Immature natural killer cell (primary cell): ENCODE results near the gene HPS5. TPM values are rescaled to one million over a fixed set of nuclear protein-coding genes. Genes with fewer than 3 reads are reported as not detected.

Experiments used
- DNase-seq, 3 donors: peaks; one replicate each; pipeline ENCODE4 v3.0.0; 2022; ENCODE audit warnings: mixed read lengths in 1 of 3
- H3K27ac Mint-ChIP-seq, 6 donors: one replicate each; pipeline ENCODE4 v1.8.0; 2020; ENCODE audit warnings: mixed read lengths in 6 of 6, mild to moderate bottlenecking in 5 of 6, inconsistent platforms in 4 of 6, moderate library complexity in 3 of 6
- H3K27me3 Mint-ChIP-seq, 3 donors: one replicate each; pipeline ENCODE4 v1.8.0; 2020 to 2021; ENCODE audit warnings: low read depth in 3 of 3, mild to moderate bottlenecking in 3 of 3, mixed read lengths in 3 of 3, moderate library complexity in 3 of 3, inconsistent platforms in 1 of 3
- H3K36me3 Mint-ChIP-seq, 3 donors: one replicate each; pipeline ENCODE4 v1.8.0; 2020; ENCODE audit warnings: mixed read lengths in 3 of 3, inconsistent platforms in 2 of 3, mild to moderate bottlenecking in 2 of 3
- H3K4me1 Mint-ChIP-seq, 2 donors: one replicate each; pipeline ENCODE4 v1.8.0; 2020; ENCODE audit warnings: inconsistent platforms in 2 of 2, mild to moderate bottlenecking in 2 of 2, mixed read lengths in 2 of 2, moderate library complexity in 1 of 2
- H3K4me3 Mint-ChIP-seq, 5 donors: one replicate each; pipeline ENCODE4 v1.8.0; 2020; ENCODE audit warnings: mild to moderate bottlenecking in 5 of 5, mixed read lengths in 5 of 5, inconsistent platforms in 3 of 5, moderate library complexity in 3 of 5
- H3K9me3 Mint-ChIP-seq, 6 donors: one replicate each; pipeline ENCODE4 v1.8.0; 2020; ENCODE audit warnings: mild to moderate bottlenecking in 6 of 6, mixed read lengths in 6 of 6, inconsistent platforms in 4 of 6, moderate library complexity in 3 of 6
- polyA plus RNA-seq, 3 donors: library from polyadenylated mRNA; unstranded; fragments of 300-500 nt; fragmentation: Illumina TruSeq; gene quantifications; one replicate each; pipeline ENCODE4 v1.2.3, GENCODE V29; 2021

Gene HPS5, protein sequence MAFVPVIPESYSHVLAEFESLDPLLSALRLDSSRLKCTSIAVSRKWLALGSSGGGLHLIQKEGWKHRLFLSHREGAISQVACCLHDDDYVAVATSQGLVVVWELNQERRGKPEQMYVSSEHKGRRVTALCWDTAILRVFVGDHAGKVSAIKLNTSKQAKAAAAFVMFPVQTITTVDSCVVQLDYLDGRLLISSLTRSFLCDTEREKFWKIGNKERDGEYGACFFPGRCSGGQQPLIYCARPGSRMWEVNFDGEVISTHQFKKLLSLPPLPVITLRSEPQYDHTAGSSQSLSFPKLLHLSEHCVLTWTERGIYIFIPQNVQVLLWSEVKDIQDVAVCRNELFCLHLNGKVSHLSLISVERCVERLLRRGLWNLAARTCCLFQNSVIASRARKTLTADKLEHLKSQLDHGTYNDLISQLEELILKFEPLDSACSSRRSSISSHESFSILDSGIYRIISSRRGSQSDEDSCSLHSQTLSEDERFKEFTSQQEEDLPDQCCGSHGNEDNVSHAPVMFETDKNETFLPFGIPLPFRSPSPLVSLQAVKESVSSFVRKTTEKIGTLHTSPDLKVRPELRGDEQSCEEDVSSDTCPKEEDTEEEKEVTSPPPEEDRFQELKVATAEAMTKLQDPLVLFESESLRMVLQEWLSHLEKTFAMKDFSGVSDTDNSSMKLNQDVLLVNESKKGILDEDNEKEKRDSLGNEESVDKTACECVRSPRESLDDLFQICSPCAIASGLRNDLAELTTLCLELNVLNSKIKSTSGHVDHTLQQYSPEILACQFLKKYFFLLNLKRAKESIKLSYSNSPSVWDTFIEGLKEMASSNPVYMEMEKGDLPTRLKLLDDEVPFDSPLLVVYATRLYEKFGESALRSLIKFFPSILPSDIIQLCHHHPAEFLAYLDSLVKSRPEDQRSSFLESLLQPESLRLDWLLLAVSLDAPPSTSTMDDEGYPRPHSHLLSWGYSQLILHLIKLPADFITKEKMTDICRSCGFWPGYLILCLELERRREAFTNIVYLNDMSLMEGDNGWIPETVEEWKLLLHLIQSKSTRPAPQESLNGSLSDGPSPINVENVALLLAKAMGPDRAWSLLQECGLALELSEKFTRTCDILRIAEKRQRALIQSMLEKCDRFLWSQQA
- 10 to 100 TPM; 10.4 to 15.1 (median 13.0) TPM for polyA plus RNA-seq

GRCh38 chr11:18321969-18322711 lies at the start of gene HPS5, which contains the start of gene GTF2H1:
HPS5 (minus strand) TSS chr11:18322140; CDS start chr11:18317858, 4,282 bp downstream.
GTF2H1 (plus strand) TSS chr11:18322567; CDS start chr11:18333075, 10,508 bp downstream.
- Mint-ChIP-seq H3K27ac (peak within 1 kb of the TSS; percentile 99 to 100 (median 100)), H3K36me3 (peaks cover 0 to 3% (median 0%) of the 10 kb centered on the region in 3 donors), H3K4me3 (peak within 1 kb of the TSS; percentile 95 to 100 (median 99)), H3K4me1 (peaks cover 52 to 81% of the 10 kb centered on the region in 2 donors), H3K27me3 (peaks cover 8 to 18% (median 12%) of the 10 kb centered on the region in 3 donors), H3K9me3 (no peaks in the 10 kb centered on the region)
- DNase-seq: peak; percentile 96 to 98 (median 98)

- H3K27ac Mint-ChIP-seq: peak overlapping the region in 1 of 6 donors; percentile 14
- H3K27me3 Mint-ChIP-seq: no peaks in the 10 kb centered on the region
- no peak overlapping the region for H3K4me3 Mint-ChIP-seq
Measured at GRCh38 chr11:18371279-18371678, 49.3 kb upstream of the HPS5 start.

GRCh38 chr11:18369398-18369797 lies 47.5 kb upstream of the HPS5 start:
- DNase-seq: no peak
- H3K27ac Mint-ChIP-seq: peak overlapping the region in 1 of 6 donors; percentile 20

More at GRCh38 chr11:18371279-18371678, 49.3 kb upstream of the HPS5 start:
- DNase-seq: no peak
- H3K4me1 Mint-ChIP-seq: peaks cover 0 to 2% of the 10 kb centered on the region in 2 donors
- peaks cover 1 to 11% (median 4%) of the 10 kb centered on the region in 3 donors for H3K36me3 Mint-ChIP-seq
- no peaks in the 10 kb centered on the region for H3K9me3 Mint-ChIP-seq

DNA sequence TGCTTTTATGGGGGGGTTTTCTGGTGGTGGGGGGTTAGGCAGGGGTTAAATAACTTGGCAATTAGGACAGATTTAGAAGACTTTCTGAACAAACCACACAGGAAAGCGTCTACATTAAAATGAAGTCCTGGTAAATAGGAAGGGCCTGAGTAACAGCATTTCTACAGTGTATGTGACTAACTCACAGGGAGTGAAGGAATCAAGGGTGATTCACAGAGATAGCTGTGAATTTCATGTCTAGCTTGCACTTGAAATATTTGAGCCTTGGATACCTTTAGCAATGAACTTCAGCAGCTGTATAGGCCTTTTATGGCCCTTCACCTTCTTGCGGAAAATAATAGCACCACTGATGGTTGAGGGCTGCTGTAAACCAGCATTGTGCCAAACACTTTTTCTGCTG lies 46.3 kb upstream of the HPS5 start:
- no peak for DNase-seq
- H3K4me1 Mint-ChIP-seq: peaks cover 0 to 7% of the 10 kb centered on the region in 2 donors
- H3K36me3 Mint-ChIP-seq: peaks cover 11 to 28% (median 14%) of the 10 kb centered on the region in 3 donors
- H3K9me3 Mint-ChIP-seq: no peaks in the 10 kb centered on the region
- peak overlapping the region in 4 of 6 donors; percentile 9 to 26 (median 21) for H3K27ac Mint-ChIP-seq
- no peaks in the 10 kb centered on the region for H3K27me3 Mint-ChIP-seq
- H3K4me3 Mint-ChIP-seq: no peak overlapping the region

More at GRCh38 chr11:18369398-18369797, 47.5 kb upstream of the HPS5 start:
- Mint-ChIP-seq H3K27me3 (no peaks in the 10 kb centered on the region), H3K4me1 (peaks cover 0 to 7% of the 10 kb centered on the region in 2 donors), H3K9me3 (no peaks in the 10 kb centered on the region), H3K36me3 (peaks cover 7 to 20% (median 8%) of the 10 kb centered on the region in 3 donors), H3K4me3 (no peak overlapping the region)

DNA sequence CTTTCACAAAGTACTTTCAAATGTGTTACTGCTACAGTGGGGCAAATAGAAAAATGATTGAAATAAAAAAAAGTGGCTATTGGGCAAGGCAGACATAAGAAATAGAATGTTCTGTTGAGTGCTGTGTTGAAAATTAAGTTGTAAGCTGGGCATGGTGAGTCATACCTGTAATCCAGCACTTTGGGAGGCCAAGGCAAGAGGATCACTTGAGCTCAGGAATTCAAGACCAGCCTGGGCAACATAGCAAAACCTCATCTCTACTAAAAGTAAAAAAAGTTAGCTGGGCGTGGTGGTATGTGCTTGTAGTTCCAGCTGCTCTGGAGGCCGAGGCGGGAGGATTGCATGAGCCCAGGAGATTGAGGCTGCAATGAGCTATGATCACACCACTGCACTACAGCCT lies 45.5 kb upstream of the HPS5 start:
- DNase-seq: no peak
- H3K9me3 Mint-ChIP-seq: no peaks in the 10 kb centered on the region
- H3K27ac Mint-ChIP-seq: peak overlapping the region in 5 of 6 donors; percentile 3 to 31 (median 15)
- H3K4me3 Mint-ChIP-seq: no peak overlapping the region
- H3K27me3 Mint-ChIP-seq: no peaks in the 10 kb centered on the region
- H3K36me3 Mint-ChIP-seq: peaks cover 11 to 32% (median 15%) of the 10 kb centered on the region in 3 donors
- peaks cover 0 to 7% of the 10 kb centered on the region in 2 donors for H3K4me1 Mint-ChIP-seq

DNA sequence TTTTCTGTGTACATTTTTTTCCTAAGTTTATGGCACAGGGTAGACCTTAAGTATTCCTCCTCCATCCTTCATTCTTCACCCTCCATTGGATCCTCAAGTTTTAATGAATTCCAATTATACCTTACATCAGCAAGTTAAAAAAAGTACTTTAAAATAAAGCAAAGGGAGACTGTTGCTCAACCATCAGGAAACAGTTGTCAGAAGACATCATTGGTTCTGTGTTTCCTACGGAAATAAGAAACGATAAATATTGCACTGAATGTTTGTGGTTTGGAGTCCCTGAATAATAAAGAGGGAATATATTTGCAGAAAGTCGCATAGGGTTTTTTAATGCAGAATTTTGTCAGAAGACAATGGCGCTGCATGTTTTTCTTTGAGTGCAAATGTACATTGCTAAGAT lies 44.3 kb upstream of the HPS5 start:
- H3K4me3 Mint-ChIP-seq: no peak overlapping the region
- peak overlapping the region in 5 of 6 donors; percentile 22 to 76 (median 35) for H3K27ac Mint-ChIP-seq
- peaks cover 11 to 36% (median 15%) of the 10 kb centered on the region in 3 donors for H3K36me3 Mint-ChIP-seq
- H3K9me3 Mint-ChIP-seq: no peaks in the 10 kb centered on the region
- no peaks in the 10 kb centered on the region for H3K27me3 Mint-ChIP-seq
- no peak for DNase-seq
- H3K4me1 Mint-ChIP-seq: peaks cover 0 to 7% of the 10 kb centered on the region in 2 donors

DNA sequence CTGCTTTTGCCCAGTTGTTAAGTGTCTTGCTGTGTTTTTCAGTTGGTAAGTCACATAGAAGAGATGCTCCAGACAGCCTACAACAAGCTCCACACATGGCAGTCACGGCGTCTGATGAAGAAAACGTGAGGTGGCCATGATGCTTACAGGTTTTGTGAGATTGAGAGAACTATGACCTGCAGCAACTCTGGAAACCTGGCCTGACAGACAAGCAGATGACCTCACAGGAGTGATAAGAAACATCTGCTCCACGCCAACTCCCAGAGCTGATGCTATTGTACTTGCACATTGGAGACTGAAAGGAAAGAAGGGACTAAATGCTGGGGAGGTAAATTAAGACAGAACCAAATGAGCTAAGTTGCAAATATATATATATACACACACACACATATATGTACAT lies 43.8 kb upstream of the HPS5 start:
- Mint-ChIP-seq H3K4me1 (peaks cover 0 to 7% of the 10 kb centered on the region in 2 donors), H3K27me3 (no peaks in the 10 kb centered on the region), H3K9me3 (no peaks in the 10 kb centered on the region), H3K27ac (peak overlapping the region in 1 of 6 donors; percentile 22), H3K36me3 (peaks cover 11 to 36% (median 15%) of the 10 kb centered on the region in 3 donors), H3K4me3 (no peak overlapping the region)
- DNase-seq: no peak

GRCh38 chr11:18364495-18365073 lies 42.6 kb upstream of the HPS5 start:
- peaks cover 11 to 36% (median 15%) of the 10 kb centered on the region in 3 donors for H3K36me3 Mint-ChIP-seq
- no peak overlapping the region for H3K27ac Mint-ChIP-seq
- DNase-seq: no peak
- H3K27me3 Mint-ChIP-seq: no peaks in the 10 kb centered on the region
- H3K4me1 Mint-ChIP-seq: peaks cover 0 to 7% of the 10 kb centered on the region in 2 donors
- H3K9me3 Mint-ChIP-seq: no peaks in the 10 kb centered on the region
- no peak overlapping the region for H3K4me3 Mint-ChIP-seq

DNA sequence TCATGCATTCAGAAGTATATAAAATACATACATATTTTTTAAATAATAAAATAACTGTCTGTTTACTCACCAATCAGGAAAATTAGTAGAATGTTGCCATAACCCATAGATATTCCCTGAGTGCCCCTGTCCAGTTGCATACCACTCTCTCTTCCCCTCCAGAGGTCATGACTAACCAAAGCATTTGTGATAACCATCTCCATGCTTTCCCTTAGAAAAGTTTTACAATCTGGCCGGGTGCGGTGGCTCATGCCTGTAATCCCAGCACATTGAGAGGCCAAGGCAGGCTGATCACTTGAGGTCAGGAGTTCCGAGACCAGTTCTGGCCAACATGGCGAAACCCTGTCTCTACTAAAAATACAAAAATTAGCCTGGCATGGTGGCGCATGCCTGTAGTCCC lies 39.2 kb upstream of the HPS5 start:
- Mint-ChIP-seq H3K4me3 (no peak overlapping the region), H3K9me3 (no peaks in the 10 kb centered on the region), H3K36me3 (peaks cover 19 to 51% (median 25%) of the 10 kb centered on the region in 3 donors), H3K27ac (no peak overlapping the region), H3K4me1 (peaks cover 0 to 4% of the 10 kb centered on the region in 2 donors), H3K27me3 (no peaks in the 10 kb centered on the region)
- no peak for DNase-seq

- no peak for DNase-seq
- Mint-ChIP-seq H3K27me3 (peaks cover 0 to 2% (median 0%) of the 10 kb centered on the region in 3 donors), H3K27ac (no peak overlapping the region), H3K4me3 (no peak overlapping the region), H3K36me3 (peaks cover 18 to 47% (median 22%) of the 10 kb centered on the region in 3 donors), H3K9me3 (no peaks in the 10 kb centered on the region), H3K4me1 (no peaks in the 10 kb centered on the region)
Measured at GRCh38 chr11:18358646-18359045, 36.7 kb upstream of the HPS5 start.

DNA sequence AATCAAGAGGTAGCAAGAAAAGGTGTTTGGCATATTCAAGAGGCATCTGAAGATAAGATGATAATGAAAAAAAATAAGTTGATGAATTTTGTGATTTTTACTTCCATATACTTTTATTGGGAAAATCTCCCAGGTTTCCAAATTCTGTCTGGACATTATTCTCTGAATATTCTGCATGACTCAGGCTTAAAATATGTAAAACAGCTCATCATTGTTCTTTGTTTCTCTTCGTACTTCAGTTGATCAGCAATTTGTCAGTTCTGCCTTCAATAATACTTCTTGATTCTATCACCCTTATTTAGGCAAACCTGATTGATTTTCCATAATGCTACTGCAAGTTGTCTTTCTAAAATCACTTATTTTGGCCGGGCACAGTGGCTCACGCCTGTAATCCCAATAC lies 30.6 kb upstream of the HPS5 start:
- H3K4me1 Mint-ChIP-seq: no peaks in the 10 kb centered on the region
- no peaks in the 10 kb centered on the region for H3K9me3 Mint-ChIP-seq
- peaks cover 0 to 2% (median 0%) of the 10 kb centered on the region in 3 donors for H3K27me3 Mint-ChIP-seq
- peaks cover 11 to 47% (median 29%) of the 10 kb centered on the region in 3 donors for H3K36me3 Mint-ChIP-seq
- peak overlapping the region in 2 of 6 donors; percentile 29 to 36 for H3K27ac Mint-ChIP-seq
- DNase-seq: no peak
- H3K4me3 Mint-ChIP-seq: no peak overlapping the region

- no peak for DNase-seq
- H3K9me3 Mint-ChIP-seq: no peaks in the 10 kb centered on the region
- no peak overlapping the region for H3K4me3 Mint-ChIP-seq
- no peaks in the 10 kb centered on the region for H3K27me3 Mint-ChIP-seq
- H3K4me1 Mint-ChIP-seq: no peaks in the 10 kb centered on the region
- H3K27ac Mint-ChIP-seq: no peak overlapping the region
- peaks cover 25 to 41% (median 27%) of the 10 kb centered on the region in 3 donors for H3K36me3 Mint-ChIP-seq
Measured at GRCh38 chr11:18347471-18348125, 25.7 kb upstream of the HPS5 start.
